ENCODE data around the gene LSM7.
A peak's percentile ranks its signal among the peaks of the same experiment; 100 is the strongest.

Gene LSM7

DNA sequence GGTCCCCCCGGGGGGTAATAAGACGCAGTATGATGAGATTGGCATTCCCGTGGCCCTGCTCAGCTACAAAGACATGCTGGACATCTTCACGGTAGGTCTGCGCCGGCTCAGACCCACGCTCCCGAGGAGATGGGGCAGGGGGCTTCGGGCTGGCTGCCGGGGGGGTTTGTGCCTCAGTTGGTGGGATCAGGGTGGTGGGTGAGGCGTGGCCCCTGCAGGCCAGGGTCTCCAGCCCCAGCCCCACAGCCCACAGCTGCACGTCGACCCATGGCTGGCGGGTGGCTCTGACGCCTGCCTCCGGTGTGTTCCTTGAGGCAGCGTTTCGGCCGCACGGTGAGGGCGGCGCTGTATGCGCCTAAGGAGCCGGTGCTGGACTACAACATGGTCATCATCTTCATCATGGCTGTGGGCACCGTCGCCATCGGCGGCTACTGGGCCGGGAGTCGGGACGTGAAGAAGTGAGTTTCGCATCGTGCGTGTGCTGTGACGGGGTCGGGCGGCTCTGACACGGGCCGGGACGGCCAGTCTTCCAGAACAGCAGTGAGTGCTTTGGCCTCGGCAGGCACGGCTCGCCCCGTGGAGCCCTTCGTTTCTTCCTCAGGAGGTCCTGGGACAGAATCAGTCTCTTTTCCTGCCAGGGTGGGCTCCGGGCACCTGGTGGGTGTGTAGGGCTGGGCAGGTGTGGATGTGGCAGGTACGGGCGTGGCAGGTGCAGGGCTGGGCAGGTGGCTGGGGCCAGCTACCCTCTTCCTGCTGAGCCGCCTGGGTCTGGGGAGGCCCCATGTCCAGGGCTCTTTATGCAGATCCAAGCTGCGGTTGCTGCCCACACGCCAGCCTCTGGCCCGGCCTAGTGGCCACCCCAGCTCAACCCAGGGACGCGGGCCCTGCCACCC, 10.6 kb upstream of the LSM7 start:
- DNase-seq (ENCODE audit: low spot score) (no peak), FAIRE-seq (no peak)

- no peak for DNase-seq (ENCODE audit: low spot score)
- no peak for FAIRE-seq
Measured at GRCh38 chr19:2338055-2338615, 9.7 kb upstream of the LSM7 start.

DNA sequence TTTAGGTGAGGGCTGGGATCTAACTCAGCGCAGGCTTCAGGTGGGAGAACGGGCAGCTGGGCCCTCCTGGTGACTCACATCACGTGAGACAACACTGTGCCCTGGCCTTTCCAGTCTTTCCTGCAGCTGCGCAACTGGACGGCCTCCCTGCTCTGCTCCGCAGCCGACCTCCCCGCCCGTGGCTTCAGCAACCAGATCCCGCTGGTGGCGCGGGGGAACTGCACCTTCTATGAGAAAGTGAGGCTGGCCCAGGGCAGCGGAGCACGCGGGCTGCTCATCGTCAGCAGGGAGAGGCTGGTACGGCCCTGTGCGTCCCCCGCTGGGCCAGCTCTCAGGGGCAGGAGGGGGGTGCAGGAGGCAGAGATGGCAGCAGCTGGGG, 8.9 kb upstream of the LSM7 start:
- FAIRE-seq (no peak), DNase-seq (ENCODE audit: low spot score) (no peak)

DNA sequence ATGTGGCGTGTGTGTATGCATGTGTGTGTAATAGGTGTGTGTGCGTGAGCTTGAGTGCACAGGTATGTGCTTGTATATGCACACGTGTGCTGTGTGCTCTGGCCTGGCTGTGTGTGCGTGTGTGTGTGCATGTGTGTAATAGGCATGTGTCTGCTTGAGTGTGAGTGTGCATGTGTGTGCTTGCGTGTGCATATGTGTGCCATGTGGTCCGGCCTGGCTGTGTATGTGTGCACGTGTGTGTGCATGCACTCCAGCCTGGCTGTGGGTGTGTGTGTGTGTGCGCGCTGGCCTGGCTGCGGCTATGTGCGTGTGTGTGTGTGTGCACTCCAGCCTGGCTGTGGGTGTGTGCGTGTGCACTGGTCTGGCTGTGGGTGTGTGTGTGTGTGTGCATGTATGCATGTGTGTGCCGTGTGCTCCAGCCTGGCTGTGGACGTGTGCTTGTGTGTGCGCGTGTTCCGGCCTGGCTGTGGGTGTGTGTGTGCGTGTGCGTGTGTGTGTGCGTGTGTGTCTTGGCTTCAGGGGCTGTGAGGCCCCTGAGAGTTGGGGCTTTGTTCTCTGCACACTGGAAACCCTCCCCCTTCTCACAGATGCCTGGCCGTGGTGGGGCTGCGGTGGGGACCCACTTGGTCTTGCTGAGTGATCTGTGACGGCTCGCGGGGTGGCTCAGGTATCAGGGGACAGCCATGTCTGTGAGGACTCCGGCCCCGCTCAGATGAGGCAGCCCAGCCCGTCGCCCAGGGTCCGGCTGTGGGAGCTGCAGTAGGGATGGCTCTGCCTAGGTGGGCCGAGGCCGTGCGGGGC, 8.3 kb upstream of the LSM7 start:
- no peak for FAIRE-seq

GRCh38 chr19:2335848-2336247, 7.5 kb upstream of the LSM7 start:
- DNase-seq (ENCODE audit: low spot score) (no peak), FAIRE-seq (no peak)

More for the DNA sequence above, 8.3 kb upstream of the LSM7 start:
- no peak for DNase-seq (ENCODE audit: low spot score)

DNA sequence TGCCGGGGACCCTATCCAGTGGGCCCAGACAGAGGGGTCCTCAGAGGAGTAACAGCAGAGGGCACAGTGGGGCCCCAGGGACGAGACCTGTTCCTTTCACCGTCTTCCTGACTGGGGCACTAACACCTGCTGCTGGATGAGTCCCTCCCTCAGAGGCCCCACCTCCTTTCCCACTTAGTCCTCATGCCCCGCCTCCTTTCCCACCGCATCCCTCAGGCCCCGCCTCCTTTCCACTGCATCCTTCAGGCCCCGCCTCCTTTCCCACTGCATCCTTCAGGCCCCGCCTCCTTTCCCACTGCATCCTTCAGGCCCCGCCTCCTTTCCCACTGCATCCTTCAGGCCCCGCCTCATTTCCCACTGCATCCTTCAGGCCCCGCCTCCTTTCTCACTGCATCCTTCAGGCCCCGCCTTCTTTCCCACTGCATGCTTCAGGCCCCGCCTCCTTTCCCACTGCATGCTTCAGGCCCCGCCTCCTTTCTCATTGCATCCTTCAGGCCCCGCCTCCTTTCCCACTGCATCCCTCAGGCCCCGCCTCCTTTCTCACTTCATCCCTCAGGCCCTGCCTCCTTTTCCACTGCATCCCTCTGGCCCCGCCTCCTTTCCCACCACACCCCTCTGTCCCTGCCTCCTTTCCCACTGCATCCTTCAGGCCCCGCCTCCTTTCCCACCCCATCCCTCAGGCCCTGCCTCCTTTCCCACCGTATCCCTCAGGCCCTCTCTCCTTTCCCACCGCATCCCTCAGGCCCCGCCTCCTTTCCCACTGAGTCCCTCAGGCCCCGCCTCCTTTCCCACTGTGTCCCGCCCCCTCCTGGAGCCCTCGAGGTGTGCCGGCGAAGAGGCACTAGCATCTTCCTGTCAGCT, 6.8 kb upstream of the LSM7 start:
- no peak for DNase-seq (ENCODE audit: low spot score)

DNA sequence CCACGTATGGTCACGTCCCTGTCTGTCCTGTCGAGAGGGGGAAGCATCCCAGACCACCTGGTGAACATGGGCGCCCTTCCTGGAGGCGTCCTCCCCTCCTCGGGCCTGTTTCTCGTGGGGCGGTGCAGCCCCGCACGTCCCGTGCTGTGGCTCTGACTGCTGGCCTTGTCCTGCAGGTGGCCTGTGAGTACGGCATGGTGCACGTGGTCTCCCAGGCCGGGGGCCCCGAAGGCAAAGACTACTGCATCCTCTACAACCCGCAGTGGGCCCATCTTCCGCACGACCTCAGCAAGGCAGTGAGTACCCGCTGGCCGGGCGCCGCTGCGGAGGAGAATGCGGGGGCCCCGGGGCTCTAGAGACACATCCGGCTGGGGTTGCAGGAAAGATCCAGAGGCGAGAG, 6.0 kb upstream of the LSM7 start:
- FAIRE-seq (no peak), DNase-seq (ENCODE audit: low spot score) (no peak)

More for the DNA sequence above, 6.8 kb upstream of the LSM7 start:
- no peak for FAIRE-seq

GRCh38 chr19:2333807-2334211, 5.4 kb upstream of the LSM7 start:
- FAIRE-seq = no peak
- no peak for DNase-seq (ENCODE audit: low spot score)

GRCh38 chr19:2333027-2333806, 4.8 kb upstream of the LSM7 start:
- DNase-seq (ENCODE audit: low spot score) (no peak), FAIRE-seq (no peak)

- FAIRE-seq = no peak
Measured at GRCh38 chr19:2332341-2333026, 4.1 kb upstream of the LSM7 start.

GRCh38 chr19:2331601-2332246, 3.3 kb upstream of the LSM7 start:
- DNase-seq (ENCODE audit: low spot score) (no peak), FAIRE-seq (no peak)

More at GRCh38 chr19:2332341-2333026, 4.1 kb upstream of the LSM7 start:
- no peak for DNase-seq (ENCODE audit: low spot score)

GRCh38 chr19:2330632-2331284, 2.4 kb upstream of the LSM7 start:
- no peak for FAIRE-seq

DNA sequence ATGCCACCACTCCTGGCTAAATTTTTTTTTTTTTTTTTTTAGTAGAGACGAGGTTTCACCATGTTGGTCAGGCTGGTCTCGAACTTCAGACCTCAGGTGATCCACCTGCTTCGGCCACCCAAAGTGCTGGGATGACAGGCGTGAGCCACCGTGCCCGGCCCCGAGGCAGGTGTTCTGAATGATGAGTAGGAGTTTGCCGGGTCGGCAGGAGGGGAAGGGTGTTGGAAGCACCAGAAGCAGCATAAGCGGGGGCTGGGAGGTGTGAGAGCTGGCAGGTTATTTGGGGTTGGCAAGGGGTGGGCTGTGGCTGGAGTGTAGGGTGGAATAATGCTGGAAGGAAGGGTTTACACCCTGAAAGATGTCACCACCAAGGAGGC, 1.9 kb upstream of the LSM7 start:
- FAIRE-seq (no peak), DNase-seq (ENCODE audit: low spot score) (no peak)

More at GRCh38 chr19:2330632-2331284, 2.4 kb upstream of the LSM7 start:
- DNase-seq (ENCODE audit: low spot score) = no peak

GRCh38 chr19:2329501-2329916, 1.1 kb upstream of the LSM7 start:
- FAIRE-seq = no peak
- no peak for DNase-seq (ENCODE audit: low spot score)

DNA sequence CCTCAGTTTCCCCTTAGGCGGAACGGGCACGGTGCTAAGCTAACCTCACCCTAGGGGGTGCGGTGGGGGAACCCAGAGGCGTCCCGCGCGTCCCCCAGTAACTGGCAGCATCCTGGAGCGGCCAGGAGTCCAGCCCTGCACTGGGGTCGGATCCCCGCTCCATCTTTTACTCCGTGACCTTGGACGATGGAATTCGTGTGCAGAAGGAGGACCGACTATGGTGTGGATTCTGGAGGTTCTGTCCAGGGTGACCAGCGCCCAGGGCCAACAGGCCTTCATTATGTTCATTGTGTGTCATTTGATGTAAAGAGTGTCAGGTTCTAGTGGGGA, 728 bp upstream of the LSM7 start:
- no peak for FAIRE-seq
- DNase-seq (ENCODE audit: low spot score) = no peak

- peak; percentile 84 for FAIRE-seq
- DNase-seq (ENCODE audit: low spot score) = peak; percentile 83
Measured at GRCh38 chr19:2327773-2328400, 499 bp downstream of the LSM7 start.

DNA sequence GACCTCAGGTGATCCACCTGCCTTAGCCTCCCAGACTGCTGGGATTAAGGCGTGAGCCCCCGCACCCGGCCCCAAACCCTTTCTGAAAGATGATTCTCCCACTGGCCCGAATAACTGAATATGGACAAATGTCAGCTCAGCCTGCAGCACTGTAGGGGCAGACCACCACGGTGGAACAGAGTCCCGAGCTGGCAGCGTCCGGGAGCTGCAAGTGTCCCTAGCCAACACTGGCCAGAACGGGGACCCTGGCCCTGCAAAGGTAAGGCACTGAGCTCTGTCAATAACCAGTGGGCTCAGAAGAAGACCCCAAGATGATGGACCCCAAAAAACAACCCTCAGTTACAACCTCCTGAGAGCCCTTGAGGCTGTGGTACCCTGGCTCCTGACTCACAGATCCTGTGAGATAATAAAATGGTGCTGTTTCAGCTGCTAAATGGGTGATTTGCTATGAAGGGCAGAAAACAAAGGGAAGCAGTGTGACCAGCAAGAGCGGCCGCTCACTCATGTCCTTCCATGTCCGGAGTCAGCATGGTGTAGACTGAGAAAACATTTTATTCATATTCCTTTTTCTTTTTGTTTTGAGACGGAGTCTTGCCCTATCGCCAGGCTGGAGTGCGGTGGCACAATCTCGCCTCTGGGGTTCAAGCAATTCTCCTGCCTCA, 1.6 kb downstream of the LSM7 start:
- FAIRE-seq (no peak), DNase-seq (ENCODE audit: low spot score) (no peak)

Data from RCC 7860 (cell line).